Erythroblast (primary cell): ENCODE data around the gene COQ2.

Experiments
- GATA1 ChIP-seq: IDR thresholded peaks from 2 replicates; pipeline ENCODE4 v1.6.1; 2011; ENCODE audit warnings: low read depth, mild to moderate bottlenecking, control low read depth, low read length, moderate library complexity
- POLR2A ChIP-seq: IDR thresholded peaks from 2 replicates; pipeline ENCODE4 v1.6.1; 2011; ENCODE audit warnings: mild to moderate bottlenecking, low read length

DNA sequence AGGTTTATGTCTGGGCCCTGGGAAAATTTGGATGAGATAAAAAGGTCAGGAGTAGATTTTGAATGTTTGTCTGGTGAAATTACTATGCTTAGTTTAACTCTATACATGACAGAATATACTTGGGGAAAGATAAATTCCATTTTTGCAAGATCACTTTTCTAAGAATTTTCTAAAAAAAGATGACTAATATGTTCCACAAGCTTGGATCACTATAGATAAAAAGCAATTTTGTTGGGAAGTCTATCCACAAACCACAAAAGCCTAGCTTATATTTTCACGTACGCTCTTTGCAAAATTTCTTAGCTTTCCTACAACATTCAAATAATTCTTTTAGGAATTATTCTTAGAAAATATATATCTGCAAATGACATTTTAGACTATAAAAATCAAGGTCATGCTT, 20.6 kb upstream of the COQ2 start:
- TF ChIP-seq POLR2A (no peak), GATA1 (no peak)
